Stimulated activated CD4-positive, alpha-beta T cell treated with anti-CD3 and anti-CD28 coated beads, Interleukin-1b, Interleukin-23, amount 100 ng/mL, for 1 hour (primary cell): Measurements from ENCODE around the gene JMJD1C.
"Not testable (repeated sequence)": the region's sequence is repeated elsewhere in the genome, so short reads cannot be mapped to it uniquely, and the experiment has no call there.

Experiments used
- DNase-seq, 2 donors: peaks; one replicate each; pipeline ENCODE4 v3.0.0-alpha.2; 2020; ENCODE audit warnings: low read depth in 2 of 2

The JMJD1C gene

DNA sequence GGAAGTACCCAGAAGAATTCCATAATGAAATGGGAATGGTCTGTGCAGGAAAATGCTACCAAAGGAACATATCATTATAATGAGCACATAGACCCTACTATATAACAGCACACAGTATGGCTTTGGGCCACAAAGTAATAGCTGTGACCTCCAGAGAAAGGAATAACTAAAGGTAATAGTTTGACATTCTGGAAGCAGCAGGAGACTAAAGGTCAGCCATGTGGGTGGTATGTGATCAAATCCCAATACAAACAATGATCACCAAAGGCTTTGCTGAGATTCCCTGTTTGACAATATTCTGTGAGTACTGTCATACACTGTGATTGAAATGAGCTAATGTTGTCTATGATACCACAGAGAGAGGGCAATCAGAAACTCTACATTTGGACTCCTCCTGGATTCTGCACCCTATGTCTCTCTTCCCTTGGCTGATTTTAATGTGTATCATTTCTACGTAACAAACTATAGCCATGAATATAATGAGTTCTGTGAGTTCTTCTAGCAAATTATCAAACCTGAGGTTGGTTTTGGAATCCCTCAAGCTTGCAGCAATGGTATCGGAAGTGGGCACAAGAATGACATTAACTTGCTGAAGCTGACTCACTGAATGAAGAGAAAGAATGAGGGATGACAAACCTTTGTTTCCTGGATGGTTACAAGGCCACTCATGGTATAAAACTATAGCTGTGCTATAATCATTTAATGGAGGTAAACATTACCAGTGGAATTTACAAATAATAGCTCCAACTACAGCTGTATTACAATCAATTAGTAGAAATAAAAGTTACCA lies 99.6 kb downstream of the JMJD1C start:
- no peak for DNase-seq

DNA sequence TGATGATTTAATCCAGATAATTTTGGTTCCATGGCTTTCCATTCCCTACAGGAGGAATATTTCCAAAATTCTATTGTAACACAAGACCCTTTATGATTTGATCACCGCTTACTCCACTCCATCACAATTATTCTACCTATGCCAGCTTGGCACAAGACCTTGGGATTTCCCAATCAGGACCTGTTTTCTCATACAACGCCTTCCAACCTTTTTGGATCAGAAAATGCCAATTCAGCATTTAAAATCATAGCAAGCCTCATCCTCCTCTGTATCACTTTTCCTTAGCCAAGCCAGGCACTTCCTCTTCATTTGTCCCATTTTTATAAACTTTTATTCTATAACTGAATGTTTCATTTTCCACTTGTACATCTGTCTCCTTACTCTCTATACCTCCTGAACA lies 100.9 kb downstream of the JMJD1C start:
- no peak for DNase-seq

DNA sequence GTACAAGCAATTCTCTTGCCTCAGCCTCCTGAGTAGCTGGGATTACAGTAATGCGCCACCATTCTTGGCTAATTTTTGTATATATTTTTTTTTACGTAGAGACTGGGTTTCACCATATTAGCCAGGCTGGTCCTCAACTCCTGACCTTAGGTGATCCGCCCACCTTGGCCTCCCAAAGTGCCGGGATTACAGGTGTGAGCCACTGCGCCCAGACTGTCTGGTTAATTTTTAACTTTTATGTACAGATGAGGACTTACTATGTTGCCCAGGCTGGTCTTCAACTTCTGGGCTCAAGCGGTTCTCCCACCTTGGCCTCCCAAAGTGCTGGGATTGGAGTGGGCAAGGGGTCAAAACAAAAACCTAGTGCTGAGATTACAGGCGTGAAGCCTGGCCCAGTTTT lies 101.8 kb downstream of the JMJD1C start:
- no peak for DNase-seq

DNA sequence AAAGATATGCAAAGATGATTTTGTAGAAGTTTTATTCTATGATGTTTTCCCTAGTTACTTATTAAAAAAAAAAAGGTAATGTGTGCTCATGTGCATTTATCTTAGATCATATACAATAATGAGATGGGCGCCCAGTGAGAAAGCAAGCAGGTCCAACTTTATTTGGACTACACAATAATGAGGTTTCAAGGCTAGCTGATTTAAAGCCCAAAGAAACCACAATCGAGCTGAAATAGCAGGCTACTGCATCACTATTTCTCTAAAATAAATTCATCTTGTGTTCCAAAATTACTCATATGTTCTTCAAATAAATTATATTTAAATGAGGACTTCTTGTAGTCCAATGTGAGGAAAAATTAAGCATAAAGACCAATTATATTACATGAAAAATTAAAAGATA lies 110.1 kb downstream of the JMJD1C start:
- DNase-seq, result no peak

DNA sequence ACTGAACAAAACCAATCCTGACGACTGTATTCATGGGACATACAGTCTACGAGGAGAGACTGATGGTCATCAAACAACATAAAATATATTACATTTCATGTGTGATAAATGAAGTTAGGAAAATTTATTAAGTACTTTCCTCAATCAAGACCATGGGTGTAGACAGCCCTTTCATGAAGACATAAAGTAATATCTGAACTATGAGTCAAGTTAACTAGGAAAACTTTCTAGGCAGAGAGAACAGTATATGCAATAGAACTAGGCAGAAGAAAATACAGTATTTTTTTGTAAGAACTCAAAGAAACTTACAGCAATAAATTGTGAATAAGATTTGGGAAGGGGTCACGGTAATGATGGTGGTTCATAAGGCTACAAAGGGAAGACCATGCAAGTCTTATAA lies 112.8 kb downstream of the JMJD1C start:
- no peak for DNase-seq

DNA sequence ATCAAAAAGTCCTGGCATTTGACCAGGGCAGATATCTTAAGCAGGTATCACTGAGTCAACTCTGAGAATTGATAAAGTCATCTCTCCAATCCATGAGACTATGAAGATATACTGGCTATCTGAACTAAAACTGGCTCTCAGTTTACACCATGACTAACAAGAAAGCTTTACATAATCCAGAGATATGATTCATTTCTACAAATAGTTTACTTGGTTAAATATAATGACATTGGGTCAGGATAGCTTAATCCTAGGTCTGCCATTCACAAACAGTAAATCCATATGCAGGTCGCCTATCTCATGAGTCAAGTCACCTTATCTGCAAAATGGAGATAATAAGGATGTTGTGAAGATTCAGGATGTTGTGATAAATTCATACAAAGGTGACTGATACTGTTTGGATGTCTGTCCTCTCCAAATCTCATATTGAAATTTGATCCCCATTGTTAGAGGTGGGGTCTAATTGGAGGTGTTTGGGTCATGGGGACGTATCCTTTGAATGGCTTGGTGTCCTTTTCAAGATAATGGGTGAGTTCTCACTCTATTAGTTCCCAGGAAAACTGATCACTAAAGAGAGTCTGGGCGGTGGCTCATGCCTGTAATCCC lies 117.4 kb downstream of the JMJD1C start:
- DNase-seq, result no peak

DNA sequence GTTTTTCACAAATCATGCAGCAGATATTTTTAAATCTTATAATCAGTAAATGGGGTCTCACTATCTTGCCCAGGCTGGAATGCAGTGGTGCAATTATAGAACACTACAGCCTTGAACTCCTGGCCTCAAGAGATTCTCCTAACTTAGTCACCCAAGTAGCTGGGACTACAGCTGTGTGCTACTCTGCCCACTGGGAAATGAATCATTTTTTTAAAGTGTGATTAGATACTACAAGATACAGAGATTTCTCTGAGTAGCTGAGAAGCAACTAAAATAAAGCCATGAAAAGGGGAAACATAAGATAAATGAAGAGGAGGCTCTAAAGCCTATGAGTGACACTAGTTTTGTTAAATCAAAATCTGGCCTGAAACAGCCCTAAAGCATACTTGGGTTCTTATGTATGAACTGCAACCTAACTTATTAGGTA lies 119.7 kb downstream of the JMJD1C start:
- DNase-seq, result no peak

DNA sequence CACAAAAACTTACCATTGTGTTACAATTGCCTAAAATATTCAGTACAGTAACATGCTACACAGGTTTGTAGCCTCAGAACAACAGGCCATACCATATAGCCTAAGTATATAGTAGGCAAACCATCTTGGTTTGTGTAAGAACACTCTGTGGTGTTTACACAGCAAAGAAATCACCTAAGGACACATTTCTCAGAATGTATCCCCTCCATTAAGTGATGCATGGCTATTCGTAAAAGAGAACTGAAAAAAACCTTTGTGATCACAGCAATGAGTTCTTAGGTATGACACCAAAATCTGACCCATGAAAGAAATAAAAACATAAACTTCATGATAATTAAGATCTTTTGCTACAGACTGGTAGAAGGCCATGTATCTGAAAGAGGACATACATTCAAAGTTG lies 121.5 kb downstream of the JMJD1C start:
- no peak for DNase-seq

DNA sequence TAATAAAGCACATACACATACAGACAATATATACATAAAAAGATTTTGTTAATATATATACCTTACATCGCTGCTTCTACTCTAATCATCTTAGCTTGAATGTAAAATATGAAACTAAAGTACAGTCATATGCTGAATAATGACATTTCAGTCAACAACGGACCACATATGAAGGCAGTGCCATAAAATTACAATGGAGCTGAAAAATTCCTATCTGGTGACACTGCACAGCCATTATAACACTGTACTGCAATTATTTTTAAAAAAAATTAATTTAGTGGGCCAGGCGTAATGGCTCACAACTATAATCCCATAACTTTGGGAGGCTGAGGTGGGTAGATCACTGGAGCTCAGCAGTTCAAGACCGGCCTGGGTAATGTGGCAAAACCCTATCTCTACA lies 122.3 kb downstream of the JMJD1C start:
- no peak for DNase-seq

DNA sequence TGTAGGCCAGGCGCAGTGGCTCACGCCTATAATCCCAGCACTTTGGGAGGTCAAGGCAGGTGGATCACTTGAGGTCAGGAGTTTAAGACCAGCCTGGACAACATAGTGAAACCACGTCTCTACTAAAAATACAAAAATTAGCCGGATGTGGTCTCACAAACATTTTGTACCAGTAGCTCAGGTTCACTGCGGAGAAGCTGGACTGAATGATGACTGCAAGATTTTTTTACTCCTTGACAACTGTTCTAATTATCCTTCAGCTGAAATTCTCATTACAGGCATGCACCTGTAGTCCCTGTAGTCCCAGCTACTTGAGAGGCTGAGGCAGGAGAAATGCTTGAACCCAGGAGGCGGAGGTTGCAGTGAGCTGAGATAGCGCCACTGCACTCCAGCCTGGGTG lies 126.1 kb downstream of the JMJD1C start:
- not testable (repeated sequence) for DNase-seq

DNA sequence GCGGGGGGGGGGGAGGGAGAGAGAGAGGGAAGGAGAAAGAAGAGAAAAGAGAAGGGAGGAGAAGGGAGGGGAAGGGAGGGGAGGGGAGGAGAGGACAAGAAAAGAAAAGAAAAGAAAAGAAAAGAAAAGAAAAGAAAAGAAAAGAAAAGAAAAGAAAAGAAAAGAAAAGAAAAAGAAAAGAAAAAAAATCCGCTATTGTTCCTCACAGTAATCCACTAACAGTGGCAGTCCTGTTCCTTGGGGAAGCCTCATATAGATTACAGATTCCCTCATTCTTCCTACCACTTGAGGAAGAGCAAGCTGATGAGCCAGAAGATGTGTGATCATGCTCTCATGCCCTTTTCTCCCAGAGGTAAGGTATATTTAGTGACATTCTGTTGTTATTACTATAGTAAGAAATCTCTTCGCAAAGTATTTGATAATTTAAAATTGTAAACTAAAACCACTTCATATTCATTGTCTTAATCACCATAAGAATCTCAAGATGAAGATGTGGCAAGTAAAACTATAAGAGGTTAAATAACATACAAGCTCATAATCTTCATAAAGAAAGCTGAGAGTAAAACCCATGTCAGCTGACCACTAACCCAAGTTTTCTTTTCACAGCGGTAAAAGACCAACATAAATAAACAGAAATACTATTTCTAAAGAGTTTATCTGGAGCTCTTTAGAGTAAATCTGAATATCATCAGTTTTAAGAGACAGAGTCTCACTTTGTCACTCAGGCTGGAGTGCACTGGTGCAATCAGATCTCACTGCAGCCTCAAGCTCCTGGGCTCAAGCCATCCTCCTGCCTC lies 128.1 kb downstream of the JMJD1C start:
- no peak for DNase-seq

DNA sequence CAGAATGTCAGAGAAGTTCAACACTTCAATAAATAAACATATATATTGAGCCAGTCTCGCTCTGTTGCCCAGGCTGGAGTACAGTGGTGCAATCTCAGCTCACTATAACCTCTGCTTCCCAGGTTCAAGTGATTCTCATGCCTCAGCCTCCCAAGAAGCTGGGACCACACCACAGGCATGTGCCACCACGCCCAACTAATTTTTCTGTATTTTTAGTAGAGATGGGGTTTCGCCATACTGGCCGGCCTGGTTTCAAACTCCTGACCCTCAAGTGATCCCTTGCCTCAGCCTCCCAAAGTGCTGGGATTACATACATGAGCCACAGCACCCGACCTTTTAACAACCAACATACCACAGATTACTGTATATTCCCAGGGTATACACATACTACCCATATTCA lies 134.2 kb downstream of the JMJD1C start:
- DNase-seq, result no peak

DNA sequence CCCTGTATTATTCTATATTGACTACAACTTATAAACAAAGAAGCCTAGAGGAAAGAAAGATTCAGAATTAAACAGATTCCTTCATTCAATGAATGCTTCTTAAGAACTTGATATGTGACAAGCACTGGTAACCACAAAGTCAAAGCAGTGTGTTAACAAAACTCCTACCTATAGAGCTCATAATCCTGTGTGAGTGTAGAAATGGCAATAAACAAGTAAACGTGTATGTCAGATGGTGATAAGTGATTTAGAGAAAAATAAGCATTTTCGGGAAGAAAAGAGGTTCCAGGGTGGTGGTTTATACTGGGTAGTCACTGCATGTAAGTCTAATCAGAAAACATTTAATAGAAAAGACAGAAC lies 141.3 kb downstream of the JMJD1C start:
- DNase-seq, result no peak

DNA sequence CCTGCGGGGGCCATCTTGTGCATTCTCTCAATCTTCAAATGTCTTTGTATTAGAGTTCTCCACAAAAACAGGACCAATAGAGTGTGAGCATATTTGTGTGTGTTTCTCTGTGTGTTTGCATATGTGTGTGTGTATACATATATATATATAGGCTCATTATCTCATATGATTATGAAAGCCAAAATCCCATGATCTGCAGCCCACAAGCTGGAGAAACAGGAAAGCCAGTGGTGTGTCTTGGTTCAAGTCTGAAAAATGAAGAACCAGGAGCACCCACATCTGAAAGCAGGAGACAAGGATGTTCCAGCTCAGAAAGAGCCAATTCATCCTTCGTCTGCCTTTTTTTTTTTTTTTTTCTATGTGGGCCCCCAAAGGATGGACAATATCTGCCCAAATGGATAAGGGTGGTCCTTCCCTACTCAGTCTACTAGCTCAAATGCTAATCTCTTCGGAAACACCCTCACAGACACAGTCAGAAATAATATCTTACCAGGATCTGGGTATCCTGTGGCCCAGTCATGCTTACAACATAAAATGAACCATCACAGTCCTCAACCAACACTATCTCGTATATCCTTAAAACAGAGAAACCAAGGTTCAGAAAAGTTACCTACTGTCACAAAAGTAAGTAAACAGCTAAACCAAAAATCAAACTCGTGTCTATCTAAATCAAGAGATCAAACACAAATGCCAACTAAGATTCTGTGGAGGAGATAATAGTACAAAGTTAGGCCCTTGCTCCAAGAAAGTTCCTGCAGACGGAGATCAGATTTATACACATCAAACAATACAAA lies 141.9 kb downstream of the JMJD1C start:
- DNase-seq, result no peak

DNA sequence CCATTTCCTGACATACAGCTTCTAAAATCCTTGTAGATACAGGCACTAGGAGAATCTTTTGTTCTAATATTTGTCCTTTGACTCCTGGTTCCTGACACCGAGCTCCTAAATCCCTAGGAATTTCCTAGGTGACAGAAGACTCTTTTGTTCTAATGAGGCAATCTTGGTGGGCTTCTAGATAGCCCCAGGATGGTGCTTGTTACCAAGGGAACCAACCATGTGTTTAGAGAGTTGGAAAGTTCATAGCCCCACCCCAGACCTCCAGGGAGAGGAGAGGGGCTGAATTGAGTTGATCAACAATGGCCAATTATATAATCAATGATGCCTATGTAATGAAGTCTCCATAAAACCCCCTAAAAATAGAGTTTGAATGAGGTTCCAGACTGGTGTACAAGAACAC lies 145.1 kb downstream of the JMJD1C start:
- no peak for DNase-seq

DNA sequence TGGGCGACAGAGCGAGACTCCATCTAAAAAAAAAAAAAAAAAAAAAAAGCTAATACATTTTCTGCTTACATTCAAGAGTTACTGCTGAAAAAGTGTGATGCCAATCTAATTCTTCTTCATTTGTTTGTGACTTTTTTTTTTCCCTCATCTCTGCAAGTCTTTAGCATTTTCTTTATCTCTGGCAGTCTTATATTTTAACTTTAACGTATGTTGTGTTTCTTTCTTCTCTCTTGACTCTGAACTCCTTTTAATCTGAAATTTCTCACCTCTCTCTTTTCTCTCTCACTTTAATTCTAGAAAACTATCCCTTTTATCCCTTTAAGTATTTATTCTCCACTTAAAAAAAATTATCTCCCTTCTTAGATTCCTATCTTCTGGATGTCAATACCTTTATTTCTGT lies 146.5 kb downstream of the JMJD1C start:
- DNase-seq, result no peak

DNA sequence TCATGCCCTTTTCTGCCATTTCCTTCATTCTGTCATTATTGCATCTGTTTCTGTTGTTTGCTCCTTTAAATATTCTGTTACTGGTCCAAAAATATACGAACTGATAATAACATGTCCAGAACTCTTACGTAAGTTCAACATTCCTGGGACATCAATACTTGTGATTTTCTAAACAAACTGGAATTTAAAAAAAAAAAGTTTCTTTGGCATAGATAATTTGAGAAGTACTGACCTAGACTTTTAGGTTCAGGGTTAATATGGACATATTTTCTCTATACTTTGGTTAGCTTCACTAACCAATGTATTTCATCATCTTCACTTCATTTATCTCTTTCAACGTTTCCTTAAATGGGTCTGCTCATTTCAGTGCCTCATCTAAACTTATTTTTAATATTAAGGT lies 147.3 kb downstream of the JMJD1C start:
- DNase-seq, result no peak

DNA sequence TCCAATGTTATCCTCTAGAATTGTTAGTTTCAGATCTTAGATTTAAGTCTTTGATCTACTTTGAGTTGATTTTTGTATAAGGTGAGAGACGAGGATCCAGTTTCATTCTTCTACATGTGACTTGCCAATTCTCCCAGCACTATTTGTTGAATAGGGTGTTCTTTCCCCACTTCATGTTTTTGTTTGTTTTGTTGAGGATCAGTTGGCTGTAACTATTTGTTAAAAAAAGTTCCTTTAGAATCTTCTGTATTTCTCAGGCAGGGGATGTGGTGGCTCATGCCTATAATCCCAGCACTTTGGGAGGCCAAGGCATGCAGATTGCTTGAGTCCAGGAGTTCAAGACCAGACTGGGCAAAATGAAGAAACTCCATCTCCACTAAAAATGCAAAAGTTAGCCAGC lies 151.8 kb downstream of the JMJD1C start:
- no peak for DNase-seq

DNA sequence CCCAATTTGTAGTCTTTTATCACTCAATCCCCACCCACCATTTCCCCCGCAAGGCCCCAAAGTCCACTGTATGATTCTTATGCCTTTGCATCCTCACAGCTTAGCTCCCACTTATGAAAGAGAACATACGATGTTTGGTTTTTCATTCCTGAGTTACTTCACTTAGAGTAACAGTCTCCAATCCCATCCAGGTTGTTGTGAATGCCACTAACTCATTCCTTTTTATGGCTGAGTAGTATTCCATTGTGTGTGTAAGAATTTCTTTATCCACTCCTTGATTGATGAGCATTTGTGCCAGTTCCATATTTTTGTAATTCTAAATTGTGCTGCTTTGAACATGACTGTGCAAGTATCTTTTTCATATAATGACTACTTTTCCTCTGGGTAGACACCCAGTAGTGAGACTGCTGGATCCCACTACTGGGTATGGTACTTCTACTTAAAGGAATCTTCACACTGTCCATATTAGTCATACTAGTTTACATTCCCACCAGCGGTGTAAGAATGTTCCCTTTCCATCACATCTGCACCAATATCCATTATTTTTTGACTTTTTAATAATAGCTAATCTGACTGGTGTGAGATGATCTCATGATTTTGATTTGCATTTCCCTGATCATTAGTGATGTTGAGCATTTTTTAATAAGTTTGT lies 152.6 kb downstream of the JMJD1C start:
- DNase-seq, result no peak

DNA sequence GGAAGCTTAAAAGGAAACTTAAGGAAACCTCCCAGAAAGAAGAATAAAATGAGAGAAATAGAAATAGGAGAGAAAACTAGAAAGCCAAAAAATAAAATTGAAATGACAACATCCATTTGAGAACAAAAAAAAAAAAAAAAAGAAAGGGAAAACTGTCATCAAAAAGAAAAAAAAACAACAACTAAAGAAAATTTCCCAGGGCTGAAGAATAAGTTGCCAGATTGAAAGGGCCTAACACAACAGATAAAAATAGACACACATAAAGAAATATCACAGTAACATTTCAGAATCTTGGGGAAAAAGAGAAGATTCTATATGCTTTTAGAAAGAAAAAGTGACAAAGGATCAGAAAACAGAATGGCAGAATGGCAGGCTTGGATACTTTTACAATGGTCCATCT lies 157.1 kb downstream of the JMJD1C start:
- no peak for DNase-seq

DNA sequence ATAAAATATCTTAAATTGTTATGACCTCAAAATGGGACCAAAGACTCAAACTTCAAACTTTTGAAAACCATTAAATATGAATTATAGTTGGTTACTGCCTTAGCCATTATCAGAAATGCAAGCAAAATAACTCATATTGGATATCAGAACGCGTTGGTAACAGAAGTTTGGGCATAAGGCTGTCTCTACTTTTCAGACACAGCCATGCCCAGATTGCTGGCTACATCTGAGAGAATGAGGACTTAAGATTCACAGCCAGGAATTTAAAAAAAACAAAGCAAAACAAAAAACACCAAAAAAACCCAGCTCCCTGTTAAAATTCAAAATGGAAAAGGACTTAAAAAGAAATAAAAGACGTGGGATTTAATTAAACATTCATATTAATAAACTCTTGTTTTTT lies 161.6 kb downstream of the JMJD1C start:
- no peak for DNase-seq

DNA sequence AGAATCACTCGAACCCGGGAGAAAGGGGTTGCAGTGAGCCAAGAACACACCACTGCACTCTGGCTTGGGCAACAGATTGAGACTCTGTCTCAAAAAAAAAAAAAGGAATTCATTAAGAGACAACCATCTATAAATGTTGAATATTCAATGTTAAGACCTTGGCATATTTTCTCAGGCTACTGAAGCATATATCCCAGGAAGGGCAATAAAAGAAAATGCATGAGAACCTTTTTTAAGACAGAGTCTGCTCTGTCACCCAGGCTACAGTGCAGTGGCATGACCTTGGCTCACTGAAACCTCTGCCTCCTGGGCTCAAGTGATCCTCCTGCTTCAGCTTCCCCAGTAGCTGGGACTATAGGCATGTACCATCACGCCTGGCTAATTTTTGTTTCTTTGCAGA lies 165.0 kb downstream of the JMJD1C start:
- DNase-seq, result no peak
